ENCODE results near the gene ATP1A1. TPM values are rescaled to one million over a fixed set of nuclear protein-coding genes. Genes with fewer than 3 reads are reported as not detected.

ATP1A1 gene
- total and polyA plus RNA-seq, 9 of the 15 experiments (the other 6 are each of a cell fraction or from before 2014, with no cell fraction given), result 99.3 to 513 (median 234) TPM

GRCh38 chr1:116418091-116418830, 45.2 kb downstream of the ATP1A1 start (continued):
- TF ChIP-seq UBTF (IDR thresholded peaks at IDR 0.05; ENCODE audit: borderline replicate concordance in 1 of 2, low read depth in 2 of 2, low read length in 2 of 2) (peak in 1 of 2 experiments; percentile 65; a peak in 1 of 4 replicates), CBFA2T2 (conservative IDR thresholded peaks at IDR 0.05) (no peak), BRF1 (IDR thresholded peaks at IDR 0.05; ENCODE audit: borderline replicate concordance, extremely low read depth, insufficient read length) (no peak), PREB (CRISPR knock-in tag; IDR thresholded peaks at IDR 0.05) (no peak), ZNF507 (tag; conservative IDR thresholded peaks at IDR 0.05) (no peak), HDAC2 (IDR thresholded peaks at IDR 0.05) (no peak), KDM1A (IDR thresholded peaks at IDR 0.05) (no peak; a peak in 1 of 4 replicates), ILF3 (IDR thresholded peaks at IDR 0.05; ENCODE audit: borderline replicate concordance) (no peak)
- TF ChIP-seq, protein P1, sequence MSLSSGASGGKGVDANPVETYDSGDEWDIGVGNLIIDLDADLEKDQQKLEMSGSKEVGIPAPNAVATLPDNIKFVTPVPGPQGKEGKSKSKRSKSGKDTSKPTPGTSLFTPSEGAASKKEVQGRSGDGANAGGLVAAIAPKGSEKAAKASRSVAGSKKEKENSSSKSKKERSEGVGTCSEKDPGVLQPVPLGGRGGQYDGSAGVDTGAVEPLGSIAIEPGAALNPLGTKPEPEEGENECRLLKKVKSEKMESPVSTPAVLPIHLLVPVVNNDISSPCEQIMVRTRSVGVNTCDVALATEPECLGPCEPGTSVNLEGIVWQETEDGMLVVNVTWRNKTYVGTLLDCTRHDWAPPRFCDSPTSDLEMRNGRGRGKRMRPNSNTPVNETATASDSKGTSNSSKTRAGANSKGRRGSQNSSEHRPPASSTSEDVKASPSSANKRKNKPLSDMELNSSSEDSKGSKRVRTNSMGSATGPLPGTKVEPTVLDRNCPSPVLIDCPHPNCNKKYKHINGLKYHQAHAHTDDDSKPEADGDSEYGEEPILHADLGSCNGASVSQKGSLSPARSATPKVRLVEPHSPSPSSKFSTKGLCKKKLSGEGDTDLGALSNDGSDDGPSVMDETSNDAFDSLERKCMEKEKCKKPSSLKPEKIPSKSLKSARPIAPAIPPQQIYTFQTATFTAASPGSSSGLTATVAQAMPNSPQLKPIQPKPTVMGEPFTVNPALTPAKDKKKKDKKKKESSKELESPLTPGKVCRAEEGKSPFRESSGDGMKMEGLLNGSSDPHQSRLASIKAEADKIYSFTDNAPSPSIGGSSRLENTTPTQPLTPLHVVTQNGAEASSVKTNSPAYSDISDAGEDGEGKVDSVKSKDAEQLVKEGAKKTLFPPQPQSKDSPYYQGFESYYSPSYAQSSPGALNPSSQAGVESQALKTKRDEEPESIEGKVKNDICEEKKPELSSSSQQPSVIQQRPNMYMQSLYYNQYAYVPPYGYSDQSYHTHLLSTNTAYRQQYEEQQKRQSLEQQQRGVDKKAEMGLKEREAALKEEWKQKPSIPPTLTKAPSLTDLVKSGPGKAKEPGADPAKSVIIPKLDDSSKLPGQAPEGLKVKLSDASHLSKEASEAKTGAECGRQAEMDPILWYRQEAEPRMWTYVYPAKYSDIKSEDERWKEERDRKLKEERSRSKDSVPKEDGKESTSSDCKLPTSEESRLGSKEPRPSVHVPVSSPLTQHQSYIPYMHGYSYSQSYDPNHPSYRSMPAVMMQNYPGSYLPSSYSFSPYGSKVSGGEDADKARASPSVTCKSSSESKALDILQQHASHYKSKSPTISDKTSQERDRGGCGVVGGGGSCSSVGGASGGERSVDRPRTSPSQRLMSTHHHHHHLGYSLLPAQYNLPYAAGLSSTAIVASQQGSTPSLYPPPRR (CRISPR knock-in tag; IDR thresholded peaks at IDR 0.05; ENCODE audit: borderline replicate concordance), result no peak
- TF ChIP-seq, protein P2, sequence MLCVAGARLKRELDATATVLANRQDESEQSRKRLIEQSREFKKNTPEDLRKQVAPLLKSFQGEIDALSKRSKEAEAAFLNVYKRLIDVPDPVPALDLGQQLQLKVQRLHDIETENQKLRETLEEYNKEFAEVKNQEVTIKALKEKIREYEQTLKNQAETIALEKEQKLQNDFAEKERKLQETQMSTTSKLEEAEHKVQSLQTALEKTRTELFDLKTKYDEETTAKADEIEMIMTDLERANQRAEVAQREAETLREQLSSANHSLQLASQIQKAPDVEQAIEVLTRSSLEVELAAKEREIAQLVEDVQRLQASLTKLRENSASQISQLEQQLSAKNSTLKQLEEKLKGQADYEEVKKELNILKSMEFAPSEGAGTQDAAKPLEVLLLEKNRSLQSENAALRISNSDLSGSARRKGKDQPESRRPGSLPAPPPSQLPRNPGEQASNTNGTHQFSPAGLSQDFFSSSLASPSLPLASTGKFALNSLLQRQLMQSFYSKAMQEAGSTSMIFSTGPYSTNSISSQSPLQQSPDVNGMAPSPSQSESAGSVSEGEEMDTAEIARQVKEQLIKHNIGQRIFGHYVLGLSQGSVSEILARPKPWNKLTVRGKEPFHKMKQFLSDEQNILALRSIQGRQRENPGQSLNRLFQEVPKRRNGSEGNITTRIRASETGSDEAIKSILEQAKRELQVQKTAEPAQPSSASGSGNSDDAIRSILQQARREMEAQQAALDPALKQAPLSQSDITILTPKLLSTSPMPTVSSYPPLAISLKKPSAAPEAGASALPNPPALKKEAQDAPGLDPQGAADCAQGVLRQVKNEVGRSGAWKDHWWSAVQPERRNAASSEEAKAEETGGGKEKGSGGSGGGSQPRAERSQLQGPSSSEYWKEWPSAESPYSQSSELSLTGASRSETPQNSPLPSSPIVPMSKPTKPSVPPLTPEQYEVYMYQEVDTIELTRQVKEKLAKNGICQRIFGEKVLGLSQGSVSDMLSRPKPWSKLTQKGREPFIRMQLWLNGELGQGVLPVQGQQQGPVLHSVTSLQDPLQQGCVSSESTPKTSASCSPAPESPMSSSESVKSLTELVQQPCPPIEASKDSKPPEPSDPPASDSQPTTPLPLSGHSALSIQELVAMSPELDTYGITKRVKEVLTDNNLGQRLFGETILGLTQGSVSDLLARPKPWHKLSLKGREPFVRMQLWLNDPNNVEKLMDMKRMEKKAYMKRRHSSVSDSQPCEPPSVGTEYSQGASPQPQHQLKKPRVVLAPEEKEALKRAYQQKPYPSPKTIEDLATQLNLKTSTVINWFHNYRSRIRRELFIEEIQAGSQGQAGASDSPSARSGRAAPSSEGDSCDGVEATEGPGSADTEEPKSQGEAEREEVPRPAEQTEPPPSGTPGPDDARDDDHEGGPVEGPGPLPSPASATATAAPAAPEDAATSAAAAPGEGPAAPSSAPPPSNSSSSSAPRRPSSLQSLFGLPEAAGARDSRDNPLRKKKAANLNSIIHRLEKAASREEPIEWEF (CRISPR knock-in tag; IDR thresholded peaks at IDR 0.05), result 0 out of 2 replicates have a peak, but pooled peaks have one; percentile 40
- TF ChIP-seq, protein P3, sequence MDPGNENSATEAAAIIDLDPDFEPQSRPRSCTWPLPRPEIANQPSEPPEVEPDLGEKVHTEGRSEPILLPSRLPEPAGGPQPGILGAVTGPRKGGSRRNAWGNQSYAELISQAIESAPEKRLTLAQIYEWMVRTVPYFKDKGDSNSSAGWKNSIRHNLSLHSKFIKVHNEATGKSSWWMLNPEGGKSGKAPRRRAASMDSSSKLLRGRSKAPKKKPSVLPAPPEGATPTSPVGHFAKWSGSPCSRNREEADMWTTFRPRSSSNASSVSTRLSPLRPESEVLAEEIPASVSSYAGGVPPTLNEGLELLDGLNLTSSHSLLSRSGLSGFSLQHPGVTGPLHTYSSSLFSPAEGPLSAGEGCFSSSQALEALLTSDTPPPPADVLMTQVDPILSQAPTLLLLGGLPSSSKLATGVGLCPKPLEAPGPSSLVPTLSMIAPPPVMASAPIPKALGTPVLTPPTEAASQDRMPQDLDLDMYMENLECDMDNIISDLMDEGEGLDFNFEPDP (CRISPR knock-in tag; IDR thresholded peaks at IDR 0.05), result no peak
